Fibroblast of pulmonary artery (primary cell): ENCODE data around the gene MSI2.

Source experiments
- DNase-seq: peaks from one replicate; pipeline ENCODE4 v3.0.0-alpha.2; 2010; ENCODE audit warnings: low read depth
- H3K4me3 ChIP-seq: replicated peaks from 2 replicates; pipeline ENCODE4 v1.5.1; 2011; ENCODE audit warnings: low read depth, mild to moderate bottlenecking, control low read depth, low read length, moderate library complexity
- CTCF ChIP-seq: IDR thresholded peaks from 2 replicates; pipeline ENCODE4 v1.5.1; 2011; ENCODE audit warnings: mild to moderate bottlenecking, control low read depth, low read length, inconsistent platforms; ENCODE audit errors: missing control alignments

MSI2 gene

GRCh38 chr17:57305908-57306504, 49.7 kb downstream of the MSI2 start:
- no peak for DNase-seq
- no peak overlapping the region for H3K4me3 ChIP-seq
- TF ChIP-seq CTCF: no peak

- TF ChIP-seq CTCF: no peak
- DNase-seq: no peak
- no peak overlapping the region for H3K4me3 ChIP-seq
Observed at GRCh38 chr17:57308543-57309186, 52.3 kb downstream of the MSI2 start.

GRCh38 chr17:57309479-57309878, 53.2 kb downstream of the MSI2 start:
- TF ChIP-seq CTCF: no peak
- DNase-seq: no peak

GRCh38 chr17:57311281-57312216, 55.2 kb downstream of the MSI2 start:
- DNase-seq: no peak
- no peak for TF ChIP-seq CTCF
- H3K4me3 ChIP-seq: no peak overlapping the region

More at GRCh38 chr17:57309479-57309878, 53.2 kb downstream of the MSI2 start:
- H3K4me3 ChIP-seq: no peak overlapping the region

- no peak for DNase-seq
- TF ChIP-seq CTCF: no peak
- H3K4me3 ChIP-seq: no peak overlapping the region
Observed at GRCh38 chr17:57312242-57312641, 55.9 kb downstream of the MSI2 start.

GRCh38 chr17:57313097-57313835, 56.9 kb downstream of the MSI2 start:
- TF ChIP-seq CTCF: no peak
- H3K4me3 ChIP-seq: no peak overlapping the region
- no peak for DNase-seq
